Measurements from ENCODE around the gene PGAM2. TPM values are rescaled to one million over a fixed set of nuclear protein-coding genes. Genes with fewer than 3 reads are reported as not detected.

PGAM2 gene
- total RNA-seq, 2 experiments from 2014 or later, result 0.69 to 0.80 TPM

- H3K27ac ChIP-seq (ENCODE audit: low read depth, low read length, poor library complexity, severe bottlenecking), result peak overlapping the region; percentile 2
- ChIA-PET CTCF (ENCODE audit: unreplicated experiment) (interaction anchor here (0.9 kb wide), 1 partner anchor 9 kb away, joined by 4 read pairs; no protein-coding TSS in a partner anchor), POLR2A (no interaction called here)
- no peaks in the 10 kb centered on the region for H3K79me2 ChIP-seq (ENCODE audit: insufficient read depth, low read depth, low read length)
- no peaks in the 10 kb centered on the region for H3K9me2 ChIP-seq (ENCODE audit: insufficient read depth, low read length)
- no peak overlapping the region for H3K4me2 ChIP-seq (ENCODE audit: low read length)
- TF ChIP-seq, protein P1, sequence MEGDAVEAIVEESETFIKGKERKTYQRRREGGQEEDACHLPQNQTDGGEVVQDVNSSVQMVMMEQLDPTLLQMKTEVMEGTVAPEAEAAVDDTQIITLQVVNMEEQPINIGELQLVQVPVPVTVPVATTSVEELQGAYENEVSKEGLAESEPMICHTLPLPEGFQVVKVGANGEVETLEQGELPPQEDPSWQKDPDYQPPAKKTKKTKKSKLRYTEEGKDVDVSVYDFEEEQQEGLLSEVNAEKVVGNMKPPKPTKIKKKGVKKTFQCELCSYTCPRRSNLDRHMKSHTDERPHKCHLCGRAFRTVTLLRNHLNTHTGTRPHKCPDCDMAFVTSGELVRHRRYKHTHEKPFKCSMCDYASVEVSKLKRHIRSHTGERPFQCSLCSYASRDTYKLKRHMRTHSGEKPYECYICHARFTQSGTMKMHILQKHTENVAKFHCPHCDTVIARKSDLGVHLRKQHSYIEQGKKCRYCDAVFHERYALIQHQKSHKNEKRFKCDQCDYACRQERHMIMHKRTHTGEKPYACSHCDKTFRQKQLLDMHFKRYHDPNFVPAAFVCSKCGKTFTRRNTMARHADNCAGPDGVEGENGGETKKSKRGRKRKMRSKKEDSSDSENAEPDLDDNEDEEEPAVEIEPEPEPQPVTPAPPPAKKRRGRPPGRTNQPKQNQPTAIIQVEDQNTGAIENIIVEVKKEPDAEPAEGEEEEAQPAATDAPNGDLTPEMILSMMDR (conservative IDR thresholded peaks at IDR 0.05; ENCODE audit: low read length), result peak; percentile 89
- no peak for TF ChIP-seq EZH2phosphoT487 (IDR thresholded peaks at IDR 0.05; ENCODE audit: borderline replicate concordance, low read depth, low read length)
- H3K4me3 ChIP-seq (ENCODE audit: low read depth, low read length, poor library complexity, severe bottlenecking), result no peak overlapping the region
- no peak overlapping the region for H2AFZ ChIP-seq (ENCODE audit: low read length)
- intact Hi-C loops (cut with micrococcal nuclease; ENCODE audit: unreplicated experiment), result loop anchor here (1.0 kb wide), 1 partner anchor 124 kb away; no protein-coding TSS in a partner anchor
- BruUV-seq (replicated peaks), result no TSS peak
- no peaks in the 10 kb centered on the region for H4K20me1 ChIP-seq (ENCODE audit: insufficient read depth, low read length)
- peak; percentile 79 for DNase-seq (ENCODE audit: low spot score)
- peaks cover 70% of the 10 kb centered on the region for H3K36me3 ChIP-seq (ENCODE audit: insufficient read depth, low read length)
- peaks cover 18% of the 10 kb centered on the region for H3K4me1 ChIP-seq (ENCODE audit: insufficient read depth, low read length, poor library complexity, severe bottlenecking)
- no peaks in the 10 kb centered on the region for H3K9me3 ChIP-seq (ENCODE audit: low read length)
Observed at GRCh38 chr7:44072364-44073231, 7.2 kb upstream of the PGAM2 start.

DNA sequence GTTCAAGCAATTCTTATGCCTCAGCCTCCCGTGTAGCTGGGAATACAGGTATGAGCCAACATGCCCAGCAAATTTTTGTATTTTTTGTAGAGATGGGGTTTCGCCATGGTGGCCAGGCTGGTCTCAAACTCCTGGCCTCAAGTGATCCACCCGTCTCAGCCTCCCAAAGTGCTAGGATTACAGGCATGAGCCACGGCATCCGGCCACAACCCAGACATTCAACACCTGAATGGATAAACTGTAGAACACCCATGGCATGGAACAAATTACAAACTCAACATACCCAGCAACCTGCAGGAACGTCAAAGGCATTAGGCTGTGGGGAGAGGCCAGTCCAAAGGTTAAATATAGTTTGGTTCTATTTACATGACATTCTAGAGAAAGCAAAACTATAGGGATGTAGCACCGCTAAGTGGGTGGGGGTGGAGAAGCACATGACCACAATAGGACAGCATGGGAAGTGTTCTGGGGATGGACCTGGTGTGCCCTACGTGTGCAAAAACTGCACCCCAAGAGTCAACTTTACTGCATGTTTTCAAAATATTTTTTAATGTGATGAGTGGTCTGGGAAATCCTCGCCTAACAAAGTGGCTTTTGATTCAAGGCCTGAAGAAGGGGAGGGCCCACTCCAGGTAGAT is 6.5 kb upstream of the PGAM2 start:
- H3K36me3 ChIP-seq (ENCODE audit: insufficient read depth, low read length), result peaks cover 62% of the 10 kb centered on the region
- H3K79me2 ChIP-seq (ENCODE audit: insufficient read depth, low read depth, low read length), result no peaks in the 10 kb centered on the region
- DNase-seq (ENCODE audit: low spot score), result no peak
- no peaks in the 10 kb centered on the region for H3K9me2 ChIP-seq (ENCODE audit: insufficient read depth, low read length)
- BruUV-seq (replicated peaks), result no TSS peak
- H3K9me3 ChIP-seq (ENCODE audit: low read length), result no peaks in the 10 kb centered on the region
- CTCF ChIA-PET (ENCODE audit: unreplicated experiment), result no interaction called here
- intact Hi-C loops (cut with micrococcal nuclease; ENCODE audit: unreplicated experiment), result loop anchor here (1.0 kb wide), 1 partner anchor 124 kb away; no protein-coding TSS in a partner anchor
- no peak for TF ChIP-seq EZH2phosphoT487 (IDR thresholded peaks at IDR 0.05; ENCODE audit: borderline replicate concordance, low read depth, low read length)
- TF ChIP-seq, protein P1 (conservative IDR thresholded peaks at IDR 0.05; ENCODE audit: low read length), result no peak
- no peaks in the 10 kb centered on the region for H4K20me1 ChIP-seq (ENCODE audit: insufficient read depth, low read length)
- H3K4me2 ChIP-seq (ENCODE audit: low read length), result no peak overlapping the region
- POLR2A ChIA-PET, result interaction anchor here (1.8 kb wide), 1 partner anchor 9 kb away, joined by 6 read pairs; no protein-coding TSS in a partner anchor
- no peak overlapping the region for H3K27ac ChIP-seq (ENCODE audit: low read depth, low read length, poor library complexity, severe bottlenecking)
- no peak overlapping the region for H2AFZ ChIP-seq (ENCODE audit: low read length)
- peaks cover 18% of the 10 kb centered on the region for H3K4me1 ChIP-seq (ENCODE audit: insufficient read depth, low read length, poor library complexity, severe bottlenecking)
- H3K4me3 ChIP-seq (ENCODE audit: low read depth, low read length, poor library complexity, severe bottlenecking), result no peak overlapping the region
